Esophagus muscularis mucosa (tissue), 4 donors: ENCODE results near the gene IL1R2. TPM values are rescaled to one million over a fixed set of nuclear protein-coding genes. Genes with fewer than 3 reads are reported as not detected.

Experiments used
- DNase-seq: peaks from one replicate; pipeline ENCODE4 v3.0.0-alpha.2; 2017; ENCODE audit errors: extremely low spot score
- H3K27ac ChIP-seq, 4 donors: fragments of 200-600 bp; sonication (generic); replicated peaks in 1 of 4; 1 replicate in 3 of 4; 2 replicates in 1 of 4; pipeline ENCODE4 v1.5.1; 2016 to 2019; ENCODE audit warnings: mild to moderate bottlenecking in 1 of 4
- H3K27me3 ChIP-seq, 4 donors: fragments of 200-600 bp; sonication (generic); one replicate each; pipeline versions ENCODE4 v1.5.1 to v1.6.0; 2016 to 2019
- H3K36me3 ChIP-seq, 4 donors: fragments of 200-600 bp; sonication (generic); one replicate each; pipeline ENCODE4 v1.5.1; 2016 to 2019
- H3K4me1 ChIP-seq, 4 donors: fragments of 200-600 bp; sonication (generic); one replicate each; pipeline ENCODE4 v1.5.1; 2016 to 2019
- H3K4me3 ChIP-seq, 4 donors: fragments of 200-600 bp; sonication (generic); 1 replicate in 2 of 4; 2 replicates in 2 of 4; pipeline ENCODE4 v1.5.1; 2016 to 2019; ENCODE audit warnings: mild to moderate bottlenecking in 4 of 4, moderate library complexity in 1 of 4
- H3K9me3 ChIP-seq, 4 donors: fragments of 200-600 bp; sonication (generic); 1 replicate in 3 of 4; 2 replicates in 1 of 4; pipeline ENCODE4 v1.5.1; 2016 to 2019
- EP300 ChIP-seq: sonication (generic); formaldehyde crosslinking; IDR thresholded peaks from one replicate; pipeline ENCODE4 v1.6.1; 2017; ENCODE audit warnings: antibody characterized with exemption
- POLR2A ChIP-seq: fragments of 450-650 bp; IDR thresholded peaks from one replicate; pipeline ENCODE4 v1.6.1; 2017; ENCODE audit warnings: antibody characterized with exemption, moderate library complexity, mild to moderate bottlenecking, low read depth
- POLR2AphosphoS5 ChIP-seq, 2 donors: sonication (generic); formaldehyde crosslinking; IDR thresholded peaks; one replicate each; pipeline ENCODE4 v1.6.1; 2017; ENCODE audit warnings: antibody characterized with exemption in 2 of 2
- WGBS: methylation state at CpG from one replicate; pipeline ENCODE4 v1.1.5; 2018; 5-methylcytosine and 5-hydroxymethylcytosine counted together
- intact Hi-C: fragments of 100-400 bp; cut with DNase I; formaldehyde crosslinking; loops from one replicate; pipeline ENCODE4 v1.15.1; 2023
- total RNA-seq, 4 donors: library from RNA; depleted of rRNA; stranded (reverse); fragments of >200 nt; gene quantifications; one replicate each; pipeline versions ENCODE4 v1.1.0 to v1.2.1, GENCODE V29; 2016
- TF ChIP-seq, protein P1 (sequence below), 3 experiments: fragments of 200-600 bp in 2 of 3; fragments of 450-650 bp in 1 of 3; sonication (generic) in 2 of 3; IDR thresholded peaks; one replicate each; pipeline ENCODE4 v1.5.1; 2017 to 2019; ENCODE audit warnings: antibody characterized with exemption in 3 of 3, mild to moderate bottlenecking in 2 of 3, moderate library complexity in 1 of 3

Gene IL1R2
- total RNA-seq, 4 donors from 2014 or later = 2.5 to 56.2 (median 6.4) TPM

DNA sequence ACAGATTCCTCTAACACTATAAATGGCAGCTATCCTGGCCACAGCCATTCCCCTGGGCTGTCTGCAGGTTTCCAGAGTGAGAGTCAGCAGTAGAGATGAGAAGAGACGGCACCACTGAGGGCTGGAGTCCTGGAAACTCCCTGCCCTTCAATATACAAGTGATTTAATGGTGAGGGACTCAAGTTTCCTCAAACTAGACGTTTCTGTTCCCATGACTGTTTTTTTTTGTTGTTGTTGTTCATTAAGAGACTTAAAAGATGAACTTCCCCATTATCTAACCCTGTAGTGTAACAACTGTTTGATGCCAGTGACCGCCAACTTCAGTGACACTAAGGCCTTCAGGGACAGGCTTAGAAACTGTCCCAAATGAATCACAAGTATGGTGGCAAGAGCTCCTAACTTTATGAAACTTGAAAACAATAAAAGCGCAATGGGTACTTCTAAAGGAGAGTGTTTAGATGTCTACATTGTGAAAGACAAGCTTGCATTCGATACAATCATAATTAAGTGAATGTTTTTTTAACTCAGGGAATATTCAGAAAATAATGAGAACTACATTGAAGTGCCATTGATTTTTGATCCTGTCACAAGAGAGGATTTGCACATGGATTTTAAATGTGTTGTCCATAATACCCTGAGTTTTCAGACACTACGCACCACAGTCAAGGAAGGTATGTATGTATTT, 34.0 kb downstream of the IL1R2 start:
- intact Hi-C loops = no loop called here
- WGBS = 89% methylated on average over 6 of the region's 6 CpGs
- no peak for TF ChIP-seq POLR2AphosphoS5 (IDR thresholded peaks at IDR 0.05)
- TF ChIP-seq, protein P1, sequence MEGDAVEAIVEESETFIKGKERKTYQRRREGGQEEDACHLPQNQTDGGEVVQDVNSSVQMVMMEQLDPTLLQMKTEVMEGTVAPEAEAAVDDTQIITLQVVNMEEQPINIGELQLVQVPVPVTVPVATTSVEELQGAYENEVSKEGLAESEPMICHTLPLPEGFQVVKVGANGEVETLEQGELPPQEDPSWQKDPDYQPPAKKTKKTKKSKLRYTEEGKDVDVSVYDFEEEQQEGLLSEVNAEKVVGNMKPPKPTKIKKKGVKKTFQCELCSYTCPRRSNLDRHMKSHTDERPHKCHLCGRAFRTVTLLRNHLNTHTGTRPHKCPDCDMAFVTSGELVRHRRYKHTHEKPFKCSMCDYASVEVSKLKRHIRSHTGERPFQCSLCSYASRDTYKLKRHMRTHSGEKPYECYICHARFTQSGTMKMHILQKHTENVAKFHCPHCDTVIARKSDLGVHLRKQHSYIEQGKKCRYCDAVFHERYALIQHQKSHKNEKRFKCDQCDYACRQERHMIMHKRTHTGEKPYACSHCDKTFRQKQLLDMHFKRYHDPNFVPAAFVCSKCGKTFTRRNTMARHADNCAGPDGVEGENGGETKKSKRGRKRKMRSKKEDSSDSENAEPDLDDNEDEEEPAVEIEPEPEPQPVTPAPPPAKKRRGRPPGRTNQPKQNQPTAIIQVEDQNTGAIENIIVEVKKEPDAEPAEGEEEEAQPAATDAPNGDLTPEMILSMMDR (IDR thresholded peaks at IDR 0.05) = no peak
- no peak for TF ChIP-seq EP300
- TF ChIP-seq POLR2A = no peak
- H3K4me3 ChIP-seq = no peak overlapping the region
- H3K27ac ChIP-seq = peak overlapping the region in 2 of 4 donors; percentile 30 to 72
- peaks cover 26 to 39% (median 30%) of the 10 kb centered on the region in 4 donors for H3K4me1 ChIP-seq
- DNase-seq = no peak
- no peaks in the 10 kb centered on the region for H3K36me3 ChIP-seq
- H3K9me3 ChIP-seq = no peaks in the 10 kb centered on the region
- no peaks in the 10 kb centered on the region for H3K27me3 ChIP-seq

DNA sequence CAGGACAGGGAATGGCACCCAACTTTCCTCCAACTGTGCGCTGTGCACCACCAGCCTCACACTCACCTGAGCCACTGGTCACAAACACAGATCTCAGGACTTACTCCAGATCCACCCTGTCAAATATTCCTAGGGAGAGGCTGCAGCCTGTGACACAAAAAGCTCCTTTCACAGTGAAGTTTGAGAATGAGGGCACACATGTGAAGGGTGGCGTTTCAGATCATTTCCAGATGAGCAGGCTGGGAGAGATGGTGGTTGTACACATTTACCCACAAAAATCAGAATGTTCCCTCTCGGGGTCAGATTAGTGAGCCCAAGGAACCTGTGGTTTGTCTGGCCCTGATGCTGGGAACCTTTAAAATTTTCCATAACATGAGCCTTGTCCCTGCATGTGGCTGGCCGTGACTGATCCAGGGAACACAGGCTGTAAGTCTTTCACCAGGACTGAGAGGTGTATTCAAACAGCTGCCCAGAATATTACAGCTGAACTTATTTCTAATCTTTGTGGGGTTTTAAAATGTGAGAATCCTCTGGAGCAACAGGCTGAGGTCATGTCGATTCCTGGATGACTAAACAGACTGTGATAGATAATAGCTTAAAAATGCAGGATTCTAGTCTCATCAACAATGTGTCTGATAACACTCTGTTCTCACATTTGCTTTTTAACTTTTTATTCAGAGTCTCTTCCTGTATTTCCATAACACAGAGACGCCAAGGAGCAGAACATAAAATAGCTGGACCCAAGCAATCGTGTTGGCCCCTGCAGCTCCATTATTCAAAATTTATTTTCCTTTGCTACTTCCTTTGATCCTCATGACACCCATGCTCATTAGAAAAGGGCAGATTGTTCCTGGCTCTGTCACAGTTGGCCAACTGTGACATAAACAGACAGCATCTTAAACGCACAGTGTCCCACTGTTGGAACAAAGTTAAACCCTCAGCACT, 35.5 kb downstream of the IL1R2 start:
- no peaks in the 10 kb centered on the region for H3K9me3 ChIP-seq
- 31% methylated on average over 7 of the region's 8 CpGs for WGBS
- H3K27me3 ChIP-seq = no peaks in the 10 kb centered on the region
- H3K27ac ChIP-seq = peak overlapping the region; percentile 56 to 82 (median 72)
- H3K4me1 ChIP-seq = peaks cover 18 to 26% (median 21%) of the 10 kb centered on the region in 4 donors
- no peaks in the 10 kb centered on the region for H3K36me3 ChIP-seq
- TF ChIP-seq POLR2AphosphoS5 (IDR thresholded peaks at IDR 0.05) (peak in 1 of 2 donors; percentile 47), EP300 (no peak)
- intact Hi-C loops = no loop called here
- no peak overlapping the region for H3K4me3 ChIP-seq
- DNase-seq = no peak

DNA sequence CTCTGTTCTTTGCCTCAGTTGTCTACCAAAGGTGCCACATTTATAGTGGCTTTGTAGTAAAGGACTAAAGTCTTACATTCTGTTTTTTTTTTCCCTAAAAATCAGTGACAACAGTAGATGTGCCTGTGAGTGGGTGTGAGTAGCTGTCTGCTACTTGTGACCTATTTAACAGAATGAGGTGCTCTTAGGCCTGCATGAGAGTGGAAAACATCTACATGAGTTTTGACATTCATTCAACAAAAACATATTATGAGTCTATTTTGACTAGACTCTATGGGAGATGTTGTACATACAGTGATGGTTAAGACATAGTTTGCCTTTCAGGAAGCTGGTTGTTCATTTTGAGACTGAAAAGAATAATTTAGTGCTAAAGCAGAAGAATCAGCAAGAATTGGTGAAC, 36.7 kb downstream of the IL1R2 start:
- H3K4me1 ChIP-seq = peaks cover 18 to 33% (median 30%) of the 10 kb centered on the region in 4 donors
- H3K4me3 ChIP-seq = no peak overlapping the region
- H3K27ac ChIP-seq = peak overlapping the region; percentile 56 to 82 (median 72)
- intact Hi-C loops = no loop called here
- TF ChIP-seq, protein P1 (IDR thresholded peaks at IDR 0.05) = no peak
- no peak for TF ChIP-seq POLR2A
- no peak for TF ChIP-seq POLR2AphosphoS5 (IDR thresholded peaks at IDR 0.05)
- TF ChIP-seq EP300 = no peak
- no peaks in the 10 kb centered on the region for H3K9me3 ChIP-seq
- no peaks in the 10 kb centered on the region for H3K27me3 ChIP-seq
- DNase-seq = no peak
- H3K36me3 ChIP-seq = no peaks in the 10 kb centered on the region

DNA sequence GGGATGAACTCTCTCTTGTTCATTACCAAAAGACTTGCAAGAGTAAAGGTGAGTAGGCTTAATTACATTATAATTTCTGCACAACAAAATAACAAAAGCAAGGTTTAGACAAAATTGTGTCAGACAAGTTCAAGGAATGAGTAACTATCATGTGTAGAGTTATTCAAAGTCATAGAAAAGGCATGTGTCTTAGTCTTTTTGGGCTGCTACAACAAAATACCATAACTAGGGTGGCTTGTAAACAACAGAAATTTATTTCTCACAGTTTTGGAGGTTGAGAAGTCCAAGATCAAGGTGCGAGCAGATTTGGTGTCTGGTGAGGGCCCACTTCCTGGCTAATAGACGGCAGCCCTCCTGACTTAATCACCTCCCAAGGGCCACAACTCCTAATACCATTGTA, 37.6 kb downstream of the IL1R2 start:
- Histone ChIP-seq H3K9me3 (no peaks in the 10 kb centered on the region), H3K4me1 (peaks cover 18 to 40% (median 33%) of the 10 kb centered on the region in 4 donors), H3K4me3 (no peak overlapping the region), H3K27ac (peak overlapping the region in 1 of 4 donors; percentile 27), H3K27me3 (no peaks in the 10 kb centered on the region), H3K36me3 (no peaks in the 10 kb centered on the region)
- TF ChIP-seq EP300 (no peak), POLR2AphosphoS5 (IDR thresholded peaks at IDR 0.05) (no peak), POLR2A (no peak)
- TF ChIP-seq, protein P1 (IDR thresholded peaks at IDR 0.05) = no peak
- 98% methylated on average over 2 of the region's 2 CpGs for WGBS
- intact Hi-C loops = no loop called here
- no peak for DNase-seq

DNA sequence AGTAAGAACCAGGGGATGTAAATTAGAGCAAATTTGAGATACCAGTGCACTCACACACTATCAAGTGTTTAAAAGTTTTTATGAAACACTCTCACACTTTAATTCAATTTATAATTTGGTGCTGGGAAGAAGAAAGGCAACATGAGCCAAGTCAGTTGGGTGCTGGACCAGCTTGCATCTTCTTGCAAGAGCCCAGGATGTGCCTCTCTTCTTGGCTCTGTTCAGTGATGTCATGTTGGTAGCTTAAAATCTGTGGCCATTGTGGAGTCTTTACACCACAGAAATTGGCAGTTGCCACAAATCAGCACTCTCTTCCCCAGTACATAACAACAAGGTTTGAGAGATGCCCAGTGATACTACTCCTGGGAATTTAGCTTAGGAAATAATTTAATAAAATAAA, 38.2 kb downstream of the IL1R2 start:
- intact Hi-C loops = no loop called here
- H3K9me3 ChIP-seq = no peaks in the 10 kb centered on the region
- H3K27ac ChIP-seq = no peak overlapping the region
- H3K36me3 ChIP-seq = no peaks in the 10 kb centered on the region
- H3K27me3 ChIP-seq = no peaks in the 10 kb centered on the region
- H3K4me1 ChIP-seq = peaks cover 18 to 40% (median 33%) of the 10 kb centered on the region in 4 donors
- TF ChIP-seq, protein P1 (IDR thresholded peaks at IDR 0.05) = no peak
- no peak for TF ChIP-seq EP300
- no peak for TF ChIP-seq POLR2A
- no peak for TF ChIP-seq POLR2AphosphoS5 (IDR thresholded peaks at IDR 0.05)
- no peak for DNase-seq
- no peak overlapping the region for H3K4me3 ChIP-seq
